ENCODE results near the gene TMEM98.
"Not testable (repeated sequence)": the region's sequence is repeated elsewhere in the genome, so short reads cannot be mapped to it uniquely, and the experiment has no call there.

The TMEM98 gene

DNA sequence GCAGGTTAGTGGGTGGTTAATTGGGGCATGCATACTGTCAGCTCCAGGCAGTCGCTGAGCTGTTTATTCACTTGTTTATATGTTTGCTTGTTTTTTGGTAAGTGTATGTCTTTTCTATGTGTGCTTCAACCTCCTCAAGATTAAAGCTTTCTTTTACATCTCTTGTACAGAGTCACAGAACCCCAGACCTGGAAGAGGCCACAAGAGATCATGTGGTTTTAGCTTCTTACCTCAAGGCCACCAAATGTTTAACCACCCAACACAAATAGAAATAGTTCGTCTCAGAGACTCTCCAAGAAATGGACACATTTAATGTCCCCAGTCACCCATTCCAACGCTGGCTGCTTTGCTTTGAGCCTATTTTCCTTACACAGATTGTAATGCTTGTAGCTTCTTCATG, 11.8 kb upstream of the TMEM98 start:
- TF ChIP-seq CTCF (IDR thresholded peaks at IDR 0.05; ENCODE audit: low read depth, low read length), result no peak
- H3K4me3 ChIP-seq (ENCODE audit: low read depth, low read length), result no peak overlapping the region

DNA sequence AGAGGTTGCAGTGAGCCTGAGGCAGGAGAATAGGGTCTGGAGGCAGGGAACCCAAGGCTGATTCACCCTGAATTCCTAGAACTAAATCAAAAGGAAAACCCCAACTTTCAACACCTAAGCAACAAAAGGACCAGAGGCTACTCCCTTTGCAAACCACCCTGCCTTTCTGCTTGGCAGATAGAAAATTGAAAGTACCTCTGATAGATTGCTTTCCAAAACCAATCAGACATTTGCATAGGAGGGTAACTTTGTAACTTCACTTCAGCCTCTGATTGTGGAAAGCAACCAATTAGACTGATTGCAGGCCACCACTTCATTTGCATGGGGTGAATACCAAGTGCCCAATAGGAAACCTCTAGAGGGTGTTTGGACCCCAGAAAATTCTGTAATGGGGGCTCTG, 10.9 kb upstream of the TMEM98 start:
- no peak for TF ChIP-seq CTCF (IDR thresholded peaks at IDR 0.05; ENCODE audit: low read depth, low read length)

GRCh38 chr17:32917842-32918241, 10.1 kb upstream of the TMEM98 start:
- TF ChIP-seq CTCF (IDR thresholded peaks at IDR 0.05; ENCODE audit: low read depth, low read length), result no peak

More for the DNA sequence above, 10.9 kb upstream of the TMEM98 start:
- no peak overlapping the region for H3K4me3 ChIP-seq (ENCODE audit: low read depth, low read length)

DNA sequence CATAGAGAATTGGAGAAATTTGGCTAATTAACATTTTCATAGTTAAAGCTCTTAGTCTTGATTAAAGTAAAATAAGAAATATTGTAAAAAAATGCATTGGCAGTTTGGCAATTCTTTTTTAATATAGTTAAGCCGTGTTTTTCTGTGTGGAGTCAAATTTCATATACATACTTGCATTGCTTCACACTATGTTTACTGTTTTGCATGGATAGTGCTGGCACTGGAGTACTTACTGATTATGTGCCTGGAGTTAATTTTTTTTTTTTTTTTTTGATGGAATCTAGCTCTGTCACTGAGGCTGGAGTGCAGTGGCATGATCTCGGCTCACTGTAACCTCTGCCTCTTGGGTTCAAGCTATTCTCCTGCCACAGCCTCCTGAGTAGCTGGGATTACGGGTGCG, 8.1 kb upstream of the TMEM98 start:
- not testable (repeated sequence) for H3K4me3 ChIP-seq (ENCODE audit: low read depth, low read length)

More at GRCh38 chr17:32917842-32918241, 10.1 kb upstream of the TMEM98 start:
- no peak overlapping the region for H3K4me3 ChIP-seq (ENCODE audit: low read depth, low read length)

GRCh38 chr17:32920293-32920692, 7.7 kb upstream of the TMEM98 start:
- no peak for TF ChIP-seq CTCF (IDR thresholded peaks at IDR 0.05; ENCODE audit: low read depth, low read length)
- H3K4me3 ChIP-seq (ENCODE audit: low read depth, low read length), result no peak overlapping the region

DNA sequence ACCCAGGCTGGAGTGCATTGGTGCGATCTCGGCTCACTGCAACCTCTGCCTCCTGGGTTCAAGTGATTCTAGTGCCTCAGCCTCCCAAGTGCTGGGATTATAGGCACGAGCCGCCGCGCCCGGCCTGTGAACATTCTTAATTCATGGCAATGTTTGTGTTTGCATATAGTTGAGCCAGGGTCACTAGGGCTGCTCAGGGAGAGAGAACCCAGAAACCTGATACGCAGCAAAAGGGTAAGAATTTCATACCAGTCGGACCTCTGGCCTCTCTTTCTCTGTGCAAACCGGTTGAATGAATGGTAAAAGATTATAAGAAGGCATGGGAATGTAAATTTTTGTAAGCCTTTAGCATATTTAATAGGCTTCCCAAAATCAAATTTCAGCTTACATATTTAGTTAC, 6.9 kb upstream of the TMEM98 start:
- TF ChIP-seq CTCF (IDR thresholded peaks at IDR 0.05; ENCODE audit: low read depth, low read length), result no peak
- no peak overlapping the region for H3K4me3 ChIP-seq (ENCODE audit: low read depth, low read length)

DNA sequence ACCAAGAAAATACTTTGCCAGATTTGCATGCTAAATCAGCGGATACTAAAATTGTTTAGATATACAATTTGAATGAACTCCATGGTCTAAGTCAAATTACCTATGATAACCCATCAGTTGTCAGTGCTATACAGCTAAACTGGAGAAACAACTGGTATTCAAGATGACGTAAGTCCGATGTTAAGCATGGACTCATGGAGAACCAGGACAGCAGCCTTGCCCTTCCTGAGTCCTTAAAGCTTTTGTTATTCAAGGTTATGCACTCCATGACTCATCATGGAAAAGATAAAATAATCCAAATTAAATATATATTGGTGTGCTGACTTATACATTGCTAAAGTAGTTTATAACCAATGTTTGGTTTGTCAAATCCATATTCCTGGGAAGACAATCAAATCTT, 4.0 kb upstream of the TMEM98 start:
- not testable (repeated sequence) for H3K4me3 ChIP-seq (ENCODE audit: low read depth, low read length)

- H3K4me3 ChIP-seq (ENCODE audit: low read depth, low read length), result no peak overlapping the region
- no peak for TF ChIP-seq CTCF (IDR thresholded peaks at IDR 0.05; ENCODE audit: low read depth, low read length)
Measured at GRCh38 chr17:32926183-32926582, 1.8 kb upstream of the TMEM98 start.

DNA sequence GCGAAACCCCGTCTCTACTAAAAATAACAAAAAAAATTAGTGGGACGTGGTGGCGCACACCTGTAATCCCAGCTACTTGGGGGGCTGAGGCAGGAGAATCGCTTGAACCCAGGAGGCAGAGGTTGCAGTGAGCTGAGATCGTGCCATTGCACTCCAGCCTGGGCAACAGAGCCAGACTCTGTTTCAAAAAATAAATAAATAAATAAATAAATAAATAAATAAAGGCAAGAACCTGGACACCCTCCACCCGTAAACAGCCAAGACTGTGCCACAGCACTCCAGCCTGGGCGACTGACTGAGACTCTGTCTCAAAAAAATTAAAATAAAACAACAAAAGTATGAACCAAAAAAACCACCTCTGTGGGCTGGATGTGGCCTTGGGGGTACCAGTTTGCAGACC, 1.2 kb upstream of the TMEM98 start:
- H3K4me3 ChIP-seq (ENCODE audit: low read depth, low read length), result not testable (repeated sequence)

Measured in WI38 (cell line).